Mesenchymal stem cell (in vitro differentiated cells and primary cell): Measurements from ENCODE around the gene SLAMF7.

Source experiments
- DNase-seq: peaks from one replicate; pipeline ENCODE4 v3.0.0-alpha.2; 2013
- H2AFZ ChIP-seq: one replicate; pipeline ENCODE4 v1.6.1; 2013; ENCODE audit warnings: low read depth, mild to moderate bottlenecking, control low read depth, inconsistent platforms, low read length, moderate library complexity
- H2AK5ac ChIP-seq: 2 replicates; pipeline ENCODE4 v1.6.1; 2013; ENCODE audit warnings: low read length, moderate library complexity, mild to moderate bottlenecking, inconsistent platforms; ENCODE audit not compliant: severe bottlenecking
- H2BK120ac ChIP-seq: one replicate; pipeline ENCODE4 v1.6.1; 2013; ENCODE audit warnings: low read depth, mild to moderate bottlenecking, inconsistent platforms, low read length, moderate library complexity
- H2BK12ac ChIP-seq, 2 experiments: one replicate each; pipeline ENCODE4 v1.6.1; 2013; ENCODE audit warnings: inconsistent platforms in 2 of 2, low read length in 2 of 2, mild to moderate bottlenecking in 2 of 2, moderate library complexity in 2 of 2, control low read depth in 1 of 2
- H2BK15ac ChIP-seq: one replicate; pipeline ENCODE4 v1.6.1; 2013; ENCODE audit warnings: mild to moderate bottlenecking, low read depth, inconsistent platforms; ENCODE audit not compliant: poor library complexity, severe bottlenecking
- H2BK5ac ChIP-seq: 2 replicates; pipeline ENCODE4 v1.6.1; 2013; ENCODE audit warnings: low read depth, mild to moderate bottlenecking, low read length, control low read depth, inconsistent platforms; ENCODE audit not compliant: poor library complexity, severe bottlenecking
- H3K14ac ChIP-seq, 2 experiments: one replicate each; pipeline ENCODE4 v1.6.1; 2013; ENCODE audit warnings: inconsistent platforms in 2 of 2, low read length in 2 of 2, control low read depth in 1 of 2, mild to moderate bottlenecking in 1 of 2, moderate library complexity in 1 of 2
- H3K18ac ChIP-seq, 2 experiments: one replicate each; pipeline ENCODE4 v1.6.1; 2013; ENCODE audit warnings: inconsistent platforms in 2 of 2, low read length in 2 of 2, control low read depth in 1 of 2, low read depth in 1 of 2, mild to moderate bottlenecking in 1 of 2
- H3K23ac ChIP-seq, 2 experiments: one replicate each; pipeline ENCODE4 v1.6.1; 2013; ENCODE audit warnings: inconsistent platforms in 2 of 2, low read length in 2 of 2, mild to moderate bottlenecking in 2 of 2, moderate library complexity in 2 of 2, control low read depth in 1 of 2
- H3K27ac ChIP-seq: 2 replicates; pipeline ENCODE4 v1.5.1; 2013; ENCODE audit warnings: mild to moderate bottlenecking, moderate library complexity, low read length, control low read depth, inconsistent platforms; ENCODE audit not compliant: poor library complexity, severe bottlenecking
- H3K27me3 ChIP-seq, 2 experiments: 2 replicates each; pipeline versions ENCODE4 v1.6.1 to v1.7.0; 2013; ENCODE audit warnings: low read length in 2 of 2, mild to moderate bottlenecking in 2 of 2, moderate library complexity in 2 of 2, control low read depth in 1 of 2, inconsistent platforms in 1 of 2; ENCODE audit not compliant: control insufficient read depth in 1 of 2, insufficient read depth in 1 of 2
- H3K36me3 ChIP-seq, 2 experiments: 2 replicates each; pipeline versions ENCODE4 v1.6.1 to v1.7.0; 2013; ENCODE audit warnings: low read length in 2 of 2, control low read depth in 1 of 2, inconsistent platforms in 1 of 2, low read depth in 1 of 2, mild to moderate bottlenecking in 1 of 2; ENCODE audit not compliant: insufficient read depth in 2 of 2, control insufficient read depth in 1 of 2
- H3K4ac ChIP-seq, 2 experiments: one replicate each; pipeline ENCODE4 v1.6.1; 2013; ENCODE audit warnings: inconsistent platforms in 2 of 2, low read length in 2 of 2, mild to moderate bottlenecking in 2 of 2, moderate library complexity in 2 of 2, control low read depth in 1 of 2, low read depth in 1 of 2
- H3K4me1 ChIP-seq: 2 replicates; pipeline ENCODE4 v1.6.1; 2013; ENCODE audit warnings: low read depth, low read length, control low read depth; ENCODE audit not compliant: control insufficient read depth, insufficient read depth
- H3K4me2 ChIP-seq: 2 replicates; pipeline ENCODE4 v1.6.1; 2013; ENCODE audit warnings: low read length, mild to moderate bottlenecking, inconsistent platforms; ENCODE audit not compliant: poor library complexity, severe bottlenecking
- H3K4me3 ChIP-seq, 2 experiments: 2 replicates each; pipeline versions ENCODE4 v1.5.1 to v1.7.0; 2013; ENCODE audit warnings: low read length in 2 of 2, mild to moderate bottlenecking in 2 of 2, control low read depth in 1 of 2, low read depth in 1 of 2; ENCODE audit not compliant: insufficient read depth in 1 of 2
- H3K79me1 ChIP-seq: replicated peaks from 2 replicates; pipeline ENCODE4 v1.6.1; 2013; ENCODE audit warnings: mild to moderate bottlenecking, control low read depth, low read length, inconsistent platforms; ENCODE audit not compliant: poor library complexity, severe bottlenecking
- H3K9ac ChIP-seq: 2 replicates; pipeline ENCODE4 v1.7.0; 2013; ENCODE audit warnings: mild to moderate bottlenecking, low read length, moderate library complexity
- H3K9me3 ChIP-seq: 2 replicates; pipeline ENCODE4 v1.7.0; 2013; ENCODE audit warnings: mild to moderate bottlenecking, low read length; ENCODE audit not compliant: control insufficient read depth
- H4K8ac ChIP-seq: one replicate; pipeline ENCODE4 v1.6.1; 2013; ENCODE audit warnings: inconsistent platforms, mild to moderate bottlenecking, low read length, moderate library complexity
- H4K91ac ChIP-seq: one replicate; pipeline ENCODE4 v1.6.1; 2013; ENCODE audit warnings: mild to moderate bottlenecking, low read length, inconsistent platforms
- WGBS: methylation state at CpG from one replicate; pipeline ENCODE4 v1.1.7; 2013; ENCODE audit warnings: mixed read lengths; 5-methylcytosine and 5-hydroxymethylcytosine counted together

SLAMF7 gene

GRCh38 chr1:160708118-160708517 lies 30.9 kb upstream of the SLAMF7 start:
- no peak overlapping the region for H3K14ac ChIP-seq
- DNase-seq = no peak
- no peak overlapping the region for H3K9ac ChIP-seq
- no peak overlapping the region for H4K91ac ChIP-seq
- no peak overlapping the region for H4K8ac ChIP-seq
- no peak overlapping the region for H3K4me2 ChIP-seq
- H2BK15ac ChIP-seq = no peak overlapping the region
- no peak overlapping the region for H3K4ac ChIP-seq
- H2BK12ac ChIP-seq = no peak overlapping the region
- H3K4me3 ChIP-seq = no peak overlapping the region
- no peak overlapping the region for H2BK120ac ChIP-seq
- no peak overlapping the region for H3K18ac ChIP-seq
- no peaks in the 10 kb centered on the region for H3K79me1 ChIP-seq
- no peaks in the 10 kb centered on the region for H3K4me1 ChIP-seq
- H3K36me3 ChIP-seq = no peaks in the 10 kb centered on the region
- H3K27ac ChIP-seq = no peak overlapping the region
- H3K23ac ChIP-seq = no peak overlapping the region
- H2AK5ac ChIP-seq = no peak overlapping the region
- H3K27me3 ChIP-seq = peaks cover 5 to 38% of the 10 kb centered on the region in 2 experiments
- 89% methylated on average over 4 of the region's 4 CpGs for WGBS
- H2BK5ac ChIP-seq = no peak overlapping the region
- H2AFZ ChIP-seq = no peak overlapping the region
- no peaks in the 10 kb centered on the region for H3K9me3 ChIP-seq

DNA sequence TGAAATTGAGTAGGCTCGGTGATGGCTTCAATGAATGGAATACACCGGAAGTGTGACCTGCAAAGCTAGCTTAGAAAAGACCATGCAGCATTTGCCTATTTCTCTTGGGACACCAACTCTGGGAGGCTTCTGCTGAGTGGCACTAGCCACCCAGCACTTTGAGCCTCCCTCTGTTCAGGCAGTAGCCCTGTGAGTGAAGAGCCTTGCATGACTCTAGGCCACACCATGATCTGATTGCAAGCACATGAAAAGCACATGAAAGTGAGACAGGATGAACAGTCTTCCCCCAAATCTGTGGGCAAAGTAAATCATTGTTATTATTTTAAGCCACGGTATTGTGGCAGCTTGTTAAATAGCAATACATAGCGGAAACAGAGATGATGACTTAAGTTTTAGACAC lies 30.2 kb upstream of the SLAMF7 start:
- Histone ChIP-seq H4K91ac (no peak overlapping the region), H2BK5ac (no peak overlapping the region), H4K8ac (no peak overlapping the region), H3K4me3 (no peak overlapping the region), H3K79me1 (no peaks in the 10 kb centered on the region), H2BK12ac (no peak overlapping the region), H2AFZ (no peak overlapping the region), H3K4ac (no peak overlapping the region), H2BK120ac (no peak overlapping the region), H3K9me3 (no peaks in the 10 kb centered on the region), H3K36me3 (no peaks in the 10 kb centered on the region), H3K9ac (no peak overlapping the region), H3K4me2 (no peak overlapping the region), H2BK15ac (no peak overlapping the region), H3K27ac (no peak overlapping the region), H2AK5ac (no peak overlapping the region), H3K23ac (no peak overlapping the region), H3K14ac (no peak overlapping the region), H3K27me3 (peaks cover 5 to 34% of the 10 kb centered on the region in 2 experiments), H3K18ac (no peak overlapping the region), H3K4me1 (no peaks in the 10 kb centered on the region)
- no peak for DNase-seq
- WGBS = 93% methylated on average over 4 of the region's 4 CpGs

DNA sequence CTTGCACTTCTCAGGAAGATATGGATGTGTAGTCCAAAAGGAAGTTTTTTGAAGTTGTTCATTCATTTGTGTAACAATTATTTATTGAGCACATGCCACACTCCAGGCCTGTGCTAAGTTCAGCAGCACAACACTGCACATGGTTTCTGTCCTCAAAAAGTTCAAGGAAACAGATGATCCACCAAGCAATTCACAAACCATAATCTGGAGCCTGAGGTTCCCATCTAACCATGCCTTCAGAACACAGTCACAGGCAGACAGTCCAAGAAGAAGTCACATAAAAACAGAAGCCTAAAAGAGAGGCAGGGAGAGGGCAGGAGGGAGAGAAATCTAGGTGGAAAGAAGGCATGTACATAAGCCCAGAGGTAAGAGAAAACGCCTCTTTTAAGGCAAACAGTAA lies 29.3 kb upstream of the SLAMF7 start:
- 67% methylated on average over 1 of the region's 1 CpG for WGBS
- Histone ChIP-seq H2BK120ac (no peak overlapping the region), H3K27me3 (peaks cover 5 to 34% of the 10 kb centered on the region in 2 experiments), H3K14ac (no peak overlapping the region), H3K27ac (no peak overlapping the region), H2AFZ (no peak overlapping the region), H4K91ac (no peak overlapping the region), H3K18ac (no peak overlapping the region), H3K79me1 (no peaks in the 10 kb centered on the region), H3K9me3 (no peaks in the 10 kb centered on the region), H3K4me1 (no peaks in the 10 kb centered on the region), H3K4me3 (no peak overlapping the region), H2AK5ac (no peak overlapping the region), H3K23ac (no peak overlapping the region), H3K9ac (no peak overlapping the region), H2BK12ac (no peak overlapping the region), H2BK15ac (no peak overlapping the region), H3K36me3 (no peaks in the 10 kb centered on the region), H3K4me2 (no peak overlapping the region), H4K8ac (no peak overlapping the region), H3K4ac (no peak overlapping the region), H2BK5ac (no peak overlapping the region)
- DNase-seq = no peak

DNA sequence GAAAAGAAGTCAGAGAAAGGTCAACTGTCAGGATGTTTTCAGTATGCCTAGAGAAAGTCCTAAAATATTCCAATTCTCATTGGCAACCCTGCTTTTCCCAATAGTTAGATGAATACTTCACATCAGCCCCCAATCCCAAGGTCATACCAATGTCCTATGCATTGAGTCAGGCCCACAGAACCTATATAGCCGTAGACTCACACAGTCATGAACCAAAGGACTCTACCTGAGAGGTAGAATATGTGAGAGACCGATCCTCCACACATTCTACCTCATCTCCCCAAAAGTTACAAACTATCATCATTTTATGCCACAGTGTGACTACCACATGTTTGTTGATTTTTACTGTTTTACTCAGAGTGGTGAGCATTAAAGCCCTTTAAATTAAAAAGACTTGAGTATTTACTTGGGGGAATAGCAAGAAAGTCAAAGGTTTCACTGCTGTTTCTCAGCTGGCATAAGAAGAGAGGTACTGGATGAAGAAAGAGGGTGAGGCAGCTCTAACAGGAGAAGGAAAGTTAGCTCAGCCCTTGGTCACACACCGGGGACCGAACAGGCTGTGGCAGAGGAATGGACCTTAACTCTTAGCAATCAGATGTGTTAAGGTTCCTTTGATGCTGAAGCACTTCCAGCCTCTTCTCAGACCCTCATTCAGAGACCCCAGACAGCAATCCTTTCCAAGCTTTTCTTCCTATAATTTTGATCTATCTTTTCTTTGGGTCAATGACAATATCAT lies 28.4 kb upstream of the SLAMF7 start:
- H4K91ac ChIP-seq = no peak overlapping the region
- H3K27ac ChIP-seq = no peak overlapping the region
- H3K4ac ChIP-seq = no peak overlapping the region
- H3K4me3 ChIP-seq = no peak overlapping the region
- no peak for DNase-seq
- no peak overlapping the region for H2BK12ac ChIP-seq
- no peak overlapping the region for H3K18ac ChIP-seq
- H3K27me3 ChIP-seq = peaks cover 5 to 34% of the 10 kb centered on the region in 2 experiments
- H4K8ac ChIP-seq = no peak overlapping the region
- no peak overlapping the region for H2AFZ ChIP-seq
- 90% methylated on average over 3 of the region's 4 CpGs for WGBS
- no peak overlapping the region for H2BK15ac ChIP-seq
- no peaks in the 10 kb centered on the region for H3K79me1 ChIP-seq
- H3K9me3 ChIP-seq = no peaks in the 10 kb centered on the region
- no peak overlapping the region for H2AK5ac ChIP-seq
- H3K14ac ChIP-seq = no peak overlapping the region
- H3K23ac ChIP-seq = no peak overlapping the region
- no peak overlapping the region for H2BK120ac ChIP-seq
- H3K4me2 ChIP-seq = no peak overlapping the region
- no peaks in the 10 kb centered on the region for H3K4me1 ChIP-seq
- H3K9ac ChIP-seq = no peak overlapping the region
- no peaks in the 10 kb centered on the region for H3K36me3 ChIP-seq
- no peak overlapping the region for H2BK5ac ChIP-seq
